ENCODE results near the gene CCDC51. TPM values are rescaled to one million over a fixed set of nuclear protein-coding genes. Genes with fewer than 3 reads are reported as not detected.

Gene CCDC51, protein sequence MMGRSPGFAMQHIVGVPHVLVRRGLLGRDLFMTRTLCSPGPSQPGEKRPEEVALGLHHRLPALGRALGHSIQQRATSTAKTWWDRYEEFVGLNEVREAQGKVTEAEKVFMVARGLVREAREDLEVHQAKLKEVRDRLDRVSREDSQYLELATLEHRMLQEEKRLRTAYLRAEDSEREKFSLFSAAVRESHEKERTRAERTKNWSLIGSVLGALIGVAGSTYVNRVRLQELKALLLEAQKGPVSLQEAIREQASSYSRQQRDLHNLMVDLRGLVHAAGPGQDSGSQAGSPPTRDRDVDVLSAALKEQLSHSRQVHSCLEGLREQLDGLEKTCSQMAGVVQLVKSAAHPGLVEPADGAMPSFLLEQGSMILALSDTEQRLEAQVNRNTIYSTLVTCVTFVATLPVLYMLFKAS
- 24.8 to 28.3 TPM (median 26.7 TPM) in 5 replicates for total RNA-seq (2022; extraction: Qiagen RNA extraction)

DNA sequence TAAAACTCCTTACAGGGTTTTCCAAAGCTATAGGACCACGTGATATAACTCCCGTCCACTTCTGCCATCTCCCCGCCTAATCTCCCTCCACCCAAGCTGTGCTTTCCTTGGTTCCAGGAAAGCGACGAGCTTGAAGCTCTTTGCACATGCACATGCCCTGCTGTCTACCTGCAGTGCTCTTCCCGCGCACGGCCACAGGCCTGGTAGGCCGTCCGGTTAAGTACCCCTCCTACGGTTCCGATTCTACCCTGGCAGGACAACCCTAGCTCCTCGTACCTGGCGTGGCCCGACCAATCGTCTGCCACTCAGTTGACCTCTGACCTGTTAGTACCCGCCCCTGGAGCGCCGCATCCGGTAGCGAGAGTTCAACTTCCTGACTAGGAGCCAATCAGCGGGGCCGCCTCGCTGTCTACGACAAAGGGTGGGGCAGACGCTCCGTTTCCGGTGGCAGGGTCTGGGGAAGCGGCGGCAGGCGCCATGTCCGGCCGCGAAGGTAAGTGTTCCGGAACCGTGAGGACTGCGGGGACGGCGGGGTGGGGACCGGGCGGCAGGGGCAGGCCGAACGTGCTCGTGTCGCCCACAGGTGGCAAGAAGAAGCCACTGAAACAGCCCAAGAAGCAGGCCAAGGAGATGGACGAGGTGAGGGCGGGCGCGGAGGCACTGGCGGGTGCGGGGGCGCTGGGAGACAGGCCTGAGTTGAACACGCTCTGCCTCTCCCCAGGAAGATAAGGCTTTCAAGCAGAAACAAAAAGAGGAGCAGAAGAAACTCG, at the start of gene CCDC51, which contains the start of gene TMA7:
Gene CCDC51 (minus strand): TSS at position 300 of the 770 bp plus-strand sequence. CDS start 4,991 bp downstream, outside the sequence.
Gene TMA7 (plus strand): TSS at position 438 of the 770 bp plus-strand sequence. CDS start 40 bp downstream, at position 478.

DNA sequence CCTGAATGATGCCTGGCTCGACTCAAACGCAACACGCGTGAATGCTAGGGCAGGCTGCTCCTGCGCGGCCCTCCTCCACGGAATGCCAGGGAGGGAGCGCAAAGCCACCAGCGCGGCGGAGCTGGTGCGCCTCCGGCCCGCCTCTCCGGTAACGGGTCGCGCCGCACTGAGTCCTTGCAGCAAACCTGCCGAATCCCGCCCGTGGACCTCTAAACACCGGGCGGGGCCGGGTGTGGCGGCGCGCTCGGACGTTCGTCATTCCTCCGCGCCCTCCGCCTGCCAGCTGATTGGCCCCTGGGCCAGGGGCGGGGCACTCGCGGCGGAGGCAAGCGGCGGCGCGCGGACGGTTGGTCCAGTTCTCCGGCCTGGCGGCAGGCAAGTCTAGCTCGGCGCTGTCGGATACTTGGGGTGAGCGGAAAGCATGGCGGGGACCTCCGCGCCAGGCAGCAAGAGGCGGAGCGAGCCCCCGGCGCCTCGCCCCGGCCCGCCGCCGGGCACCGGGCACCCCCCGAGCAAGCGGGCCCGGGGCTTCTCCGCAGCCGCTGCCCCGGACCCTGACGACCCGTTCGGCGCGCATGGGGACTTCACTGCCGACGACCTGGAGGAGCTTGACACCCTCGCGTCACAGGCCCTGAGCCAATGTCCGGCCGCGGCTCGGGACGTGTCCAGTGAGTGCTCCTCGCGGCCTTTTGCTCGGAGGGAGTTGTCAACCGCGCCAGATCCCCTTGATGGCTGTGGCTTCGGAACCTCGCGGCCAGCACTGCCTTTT, 6.7 kb upstream of the CCDC51 start, which contains the start of gene ATRIP:
Gene ATRIP (plus strand): TSS at position 313 of the 769 bp plus-strand sequence. CDS start 109 bp downstream, at position 422.

DNA sequence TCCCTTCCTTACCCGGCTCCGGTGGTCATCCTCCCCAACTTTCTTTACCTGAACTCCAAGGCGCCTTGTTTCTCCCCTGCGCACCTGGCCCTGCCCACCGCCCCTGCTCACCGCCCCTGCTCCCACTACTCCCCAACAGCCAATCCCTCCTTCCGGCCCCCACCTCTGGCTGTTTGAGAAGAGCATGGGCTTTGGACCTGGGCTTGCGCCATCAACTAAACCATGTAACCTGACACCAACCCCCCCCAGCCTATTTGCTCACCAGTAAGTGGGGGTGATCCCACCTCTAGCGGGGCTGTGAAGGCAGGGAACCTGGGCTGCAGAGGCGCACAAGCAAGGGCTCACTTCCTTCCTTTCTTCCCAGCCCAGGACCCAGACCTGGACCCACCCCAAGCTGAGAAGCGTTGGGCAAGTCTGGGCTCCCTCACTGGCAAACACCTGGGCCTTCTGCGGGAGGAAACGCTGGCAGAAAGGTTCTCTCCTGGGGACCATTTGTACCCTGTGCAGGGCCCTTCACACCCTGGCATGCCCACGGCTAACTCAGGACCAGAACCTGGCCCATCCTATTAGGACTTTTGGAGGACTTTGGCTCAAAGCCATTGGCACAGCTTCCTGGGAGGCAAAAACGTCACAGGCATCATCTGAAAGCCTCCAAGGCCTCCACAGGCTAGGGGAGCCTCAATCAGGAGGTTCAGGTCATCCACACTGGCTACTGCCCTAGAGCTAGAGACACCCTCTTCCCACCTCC, 9.8 kb downstream of the CCDC51 start, which contains the start of gene PLXNB1:
Gene PLXNB1 (minus strand): TSS at position 127 of the 748 bp plus-strand sequence. CDS start 5,475 bp downstream, outside the sequence.

Other genes with a start within 250 kb of the CCDC51 start
- 0.13 to 0.15 TPM in 2 of 5 replicates, not detected in the others for gene CAMP, start 216.6 kb downstream of the CCDC51 start, total RNA-seq (2022; extraction: Qiagen RNA extraction)
- 2.0 to 2.7 TPM (median 2.4 TPM) in 5 replicates for gene ZNF589, start 199.0 kb downstream of the CCDC51 start, total RNA-seq (2022; extraction: Qiagen RNA extraction)
- gene NME6, start 138.8 kb downstream of the CCDC51 start, total RNA-seq (2022; extraction: Qiagen RNA extraction) = 21.6 to 26.5 TPM (median 22.3 TPM) in 5 replicates
- gene SPINK8, start 106.5 kb downstream of the CCDC51 start, total RNA-seq (2022; extraction: Qiagen RNA extraction) = not detected in 5 replicates
- not detected in 5 replicates for gene FBXW12, start 67.9 kb downstream of the CCDC51 start, total RNA-seq (2022; extraction: Qiagen RNA extraction)
- 11.2 to 20.0 TPM (median 16.7 TPM) in 5 replicates for gene PLXNB1, start 10.0 kb downstream of the CCDC51 start, total RNA-seq (2022; extraction: Qiagen RNA extraction)
- gene TMA7, start 138 bp upstream of the CCDC51 start, total RNA-seq (2022; extraction: Qiagen RNA extraction) = 273 to 468 TPM (median 291 TPM) in 5 replicates
- gene ATRIP, start 6.6 kb upstream of the CCDC51 start, total RNA-seq (2022; extraction: Qiagen RNA extraction) = 7.7 to 8.8 TPM (median 8.4 TPM) in 5 replicates
- gene SHISA5, start 64.1 kb upstream of the CCDC51 start, total RNA-seq (2022; extraction: Qiagen RNA extraction) = 95.5 to 137 TPM (median 133 TPM) in 5 replicates
- gene PFKFB4, start 116.7 kb upstream of the CCDC51 start, total RNA-seq (2022; extraction: Qiagen RNA extraction) = 7.4 to 13.5 TPM (median 10.4 TPM) in 5 replicates
- gene UCN2, start 123.7 kb upstream of the CCDC51 start, total RNA-seq (2022; extraction: Qiagen RNA extraction) = 4.9 to 8.5 TPM (median 6.9 TPM) in 5 replicates
- gene COL7A1, start 155.2 kb upstream of the CCDC51 start, total RNA-seq (2022; extraction: Qiagen RNA extraction) = 87.7 to 170 TPM (median 128 TPM) in 5 replicates
- 150 to 202 TPM (median 156 TPM) in 5 replicates for gene UQCRC1, start 169.5 kb upstream of the CCDC51 start, total RNA-seq (2022; extraction: Qiagen RNA extraction)
- gene TMEM89, start 181.7 kb upstream of the CCDC51 start, total RNA-seq (2022; extraction: Qiagen RNA extraction) = not detected in 5 replicates
- 10.2 to 17.3 TPM (median 14.0 TPM) in 5 replicates for gene SLC26A6, start 195.3 kb upstream of the CCDC51 start, total RNA-seq (2022; extraction: Qiagen RNA extraction)
- gene CELSR3, start 222.8 kb upstream of the CCDC51 start, total RNA-seq (2022; extraction: Qiagen RNA extraction) = 2.7 to 4.4 TPM (median 4.2 TPM) in 5 replicates
- 7.8 to 12.0 TPM (median 10.7 TPM) in 5 replicates for gene NCKIPSD, start 245.8 kb upstream of the CCDC51 start, total RNA-seq (2022; extraction: Qiagen RNA extraction)

Measured in A549 treated with dexamethasone at 1 μM for 4 hours (cell line).